Ishikawa (cell line): ENCODE data around the gene ULBP2.

ENCODE experiments used
- CEBPB ChIP-seq: IDR thresholded peaks from 2 replicates; pipeline ENCODE4 v1.6.1; 2012
- EP300 ChIP-seq: IDR thresholded peaks from 2 replicates; pipeline ENCODE4 v1.6.1; 2012; ENCODE audit warnings: borderline replicate concordance
- FOXM1 ChIP-seq: IDR thresholded peaks from 2 replicates; pipeline ENCODE4 v1.6.1; 2012; ENCODE audit warnings: low read depth, borderline replicate concordance
- NFIC ChIP-seq: IDR thresholded peaks from 2 replicates; pipeline ENCODE4 v1.6.1; 2012
- REST ChIP-seq: IDR thresholded peaks from 2 replicates; pipeline ENCODE4 v1.6.1; 2012; ENCODE audit warnings: low read depth, mild to moderate bottlenecking
- TAF1 ChIP-seq: IDR thresholded peaks from 2 replicates; pipeline ENCODE4 v1.6.1; 2012; ENCODE audit warnings: low read depth, mild to moderate bottlenecking

- TF ChIP-seq TAF1 (no peak), EP300 (no peak), FOXM1 (no peak), CEBPB (no peak), REST (no peak), NFIC (no peak)
Observed at GRCh38 chr6:149987602-149988107, 45.8 kb downstream of the ULBP2 start.
